ENCODE measurements around the gene ARHGAP11B.
"Not testable (repeated sequence)": the region's sequence is repeated elsewhere in the genome, so short reads cannot be mapped to it uniquely, and the experiment has no call there.

Gene ARHGAP11B

DNA sequence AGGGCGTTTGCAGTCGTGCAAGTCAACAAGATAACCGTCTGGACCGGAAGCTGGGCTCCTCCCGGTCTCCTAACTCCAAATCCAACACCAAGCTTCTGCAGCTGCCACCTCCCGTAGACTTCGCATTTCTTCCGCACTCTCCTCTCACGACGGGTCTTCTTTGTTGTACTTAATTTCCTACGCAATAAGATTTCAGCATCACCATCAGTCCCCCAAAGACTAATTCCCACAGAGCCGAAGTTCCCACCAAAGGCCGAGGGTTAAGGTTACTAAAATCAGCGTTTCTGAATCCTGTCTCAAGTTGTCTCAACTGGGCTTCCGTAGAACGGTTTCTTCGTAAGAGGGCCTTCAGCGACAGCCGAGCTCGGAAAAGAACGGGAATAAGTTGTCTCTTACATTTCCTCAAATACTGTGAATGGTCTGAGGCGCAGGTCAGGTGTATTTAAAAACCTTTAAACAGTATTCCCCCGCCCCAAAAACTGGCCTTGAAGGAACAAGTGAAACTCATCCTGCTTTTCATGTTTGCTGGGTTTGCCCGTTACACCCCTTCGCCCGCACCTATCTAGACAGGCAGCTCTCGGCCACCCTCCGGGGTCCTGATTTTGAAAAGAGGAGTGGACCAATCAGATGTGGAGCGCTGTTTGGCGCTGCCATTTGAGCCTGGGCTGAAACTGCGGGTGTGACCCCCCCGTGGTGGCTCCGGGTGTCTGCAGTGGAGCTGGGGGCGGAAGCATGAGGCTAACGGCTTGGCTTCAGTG lies at the start of gene ARHGAP11B:
TSS of gene ARHGAP11B (plus strand) at position 693 of the 758 bp plus-strand sequence.
- DNase-seq = peak; percentile 90

DNA sequence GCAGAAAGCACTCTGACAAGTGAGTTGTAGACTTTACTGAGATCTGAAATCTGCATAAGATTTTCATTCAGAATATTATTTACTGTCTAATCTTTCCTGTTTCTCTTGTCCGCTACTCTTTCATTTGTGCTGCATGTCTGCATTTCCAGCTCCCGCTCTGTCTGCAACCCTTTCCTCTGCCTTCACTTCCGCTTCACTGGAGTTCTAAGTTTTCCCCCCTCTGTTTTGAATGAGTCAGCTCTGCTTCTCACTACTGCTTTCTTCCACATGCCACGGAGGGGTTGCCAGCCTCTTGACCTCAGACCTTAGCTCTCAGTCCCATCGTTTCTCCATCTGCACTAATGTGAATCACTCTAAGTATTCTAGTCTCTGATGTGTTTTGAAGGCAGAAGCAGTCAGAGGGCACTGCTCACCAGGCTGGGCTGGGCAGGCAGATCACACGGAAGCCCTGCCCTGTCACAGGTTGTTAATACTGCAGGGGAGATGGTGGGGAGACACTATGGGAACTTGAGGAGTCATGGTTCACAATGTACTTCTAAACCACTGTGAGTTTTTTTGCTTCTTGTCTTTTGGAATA lies 46.4 kb upstream of the ARHGAP11B start:
- not testable (repeated sequence) for DNase-seq

DNA sequence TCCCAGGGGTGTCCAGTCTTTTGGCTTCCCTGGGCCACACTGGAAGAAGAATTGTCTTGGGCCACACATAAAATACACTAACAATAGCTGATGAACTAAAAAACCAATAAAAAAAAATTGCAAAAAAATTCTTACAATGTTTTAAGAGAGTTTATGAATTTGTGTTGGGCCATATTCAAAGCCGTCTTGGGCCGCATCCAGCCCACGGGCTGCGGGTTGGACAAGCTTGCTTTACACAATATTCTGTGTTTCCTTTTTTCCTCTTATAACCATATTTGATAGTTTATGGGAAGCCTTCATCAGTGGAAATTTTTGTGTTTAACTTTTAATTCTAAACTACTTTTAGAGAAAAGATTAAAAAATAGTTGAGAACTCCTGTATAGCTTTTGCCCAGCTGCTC lies 45.2 kb upstream of the ARHGAP11B start:
- not testable (repeated sequence) for DNase-seq

- not testable (repeated sequence) for DNase-seq
These were observed 27.0 kb upstream of the ARHGAP11B start for GRCh38 chr15:30598953-30599352.

GRCh38 chr15:30603796-30604195 lies 22.1 kb upstream of the ARHGAP11B start, which contains the start of gene GOLGA8H:
Gene GOLGA8H (plus strand): TSS chr15:30604028. CDS start chr15:30604126, 98 bp downstream.
- DNase-seq = not testable (repeated sequence)

GRCh38 chr15:30612271-30612670 lies 13.7 kb upstream of the ARHGAP11B start:
- DNase-seq = not testable (repeated sequence)

- not testable (repeated sequence) for DNase-seq
These were observed 4.6 kb upstream of the ARHGAP11B start for GRCh38 chr15:30621342-30621741.

- DNase-seq = peak; percentile 1
These were observed 252 bp downstream of the ARHGAP11B start for GRCh38 chr15:30626194-30626565.

GRCh38 chr15:30626632-30627031 lies 704 bp downstream of the ARHGAP11B start:
- not testable (repeated sequence) for DNase-seq

DNA sequence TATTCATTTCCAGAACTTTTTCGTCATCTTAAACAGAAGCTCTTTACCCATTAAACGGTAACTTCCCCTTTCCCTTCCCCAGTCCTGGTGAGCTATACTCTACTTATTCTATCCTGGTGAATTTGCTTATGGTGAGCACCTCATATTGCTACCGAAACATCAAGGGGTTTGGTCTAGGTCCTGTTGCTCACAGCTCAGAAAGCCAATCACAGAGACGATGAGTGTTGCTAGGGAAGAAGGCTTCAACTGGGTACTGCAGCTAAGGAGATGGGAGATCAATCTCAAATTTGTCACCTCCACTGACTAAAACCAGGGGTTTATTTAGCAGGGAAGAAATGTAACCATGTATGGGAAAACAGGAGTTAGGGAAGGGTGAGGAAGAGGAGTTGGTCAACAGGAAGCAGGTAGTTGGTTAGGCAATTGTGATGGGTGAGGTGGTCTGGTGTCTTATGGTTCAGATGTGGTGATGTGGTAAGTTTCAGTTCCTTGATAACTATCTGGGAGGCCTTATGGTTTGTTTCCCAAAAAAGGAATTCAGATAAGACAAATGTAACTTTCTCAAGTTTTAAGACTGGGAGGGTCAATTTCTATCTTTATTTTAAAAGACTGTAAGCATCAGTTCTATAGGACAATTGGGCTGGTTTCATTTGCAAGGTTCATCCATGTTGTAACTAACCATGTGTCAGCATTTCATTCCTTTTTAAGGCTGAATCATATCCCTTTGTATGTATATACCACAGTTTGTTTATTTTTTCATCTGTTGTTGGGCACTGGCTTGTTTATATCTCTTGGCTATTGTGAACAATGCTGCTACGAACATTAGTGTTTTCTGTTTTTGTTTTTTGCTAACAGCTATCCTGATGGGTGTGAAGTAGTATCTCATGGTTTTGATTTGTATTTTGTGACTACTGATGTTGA lies 24.3 kb downstream of the ARHGAP11B start:
- no peak for DNase-seq

- not testable (repeated sequence) for DNase-seq
These were observed 35.2 kb downstream of the ARHGAP11B start for GRCh38 chr15:30661154-30661553.

- not testable (repeated sequence) for DNase-seq
These were observed 43.7 kb downstream of the ARHGAP11B start for GRCh38 chr15:30669621-30670020.

GRCh38 chr15:30670056-30670455 lies 44.1 kb downstream of the ARHGAP11B start:
- no peak for DNase-seq

DNA sequence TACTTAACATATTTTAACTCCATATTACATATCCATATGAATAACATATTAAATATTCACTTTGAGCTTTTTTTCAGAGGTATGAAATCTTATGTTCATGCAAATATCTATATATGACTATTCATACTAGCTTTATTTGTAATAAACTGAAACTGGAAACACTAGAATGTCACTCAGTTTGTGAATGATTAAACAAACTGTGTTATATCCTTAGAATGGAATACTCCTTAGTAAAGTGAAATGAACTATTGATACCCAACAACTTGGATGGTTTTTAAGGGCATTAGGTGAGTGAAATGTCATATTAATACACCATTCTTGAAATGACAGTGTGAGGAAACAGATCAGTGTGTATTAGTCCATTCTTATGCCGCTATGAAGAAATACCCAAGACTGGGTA lies 45.4 kb downstream of the ARHGAP11B start:
- no peak for DNase-seq

- no peak for DNase-seq
These were observed 49.2 kb downstream of the ARHGAP11B start for GRCh38 chr15:30675126-30675525.

GRCh38 chr15:30675891-30676290 lies 50.0 kb downstream of the ARHGAP11B start:
- not testable (repeated sequence) for DNase-seq

- not testable (repeated sequence) for DNase-seq
These were observed 55.1 kb downstream of the ARHGAP11B start for GRCh38 chr15:30680997-30681396.

DNA sequence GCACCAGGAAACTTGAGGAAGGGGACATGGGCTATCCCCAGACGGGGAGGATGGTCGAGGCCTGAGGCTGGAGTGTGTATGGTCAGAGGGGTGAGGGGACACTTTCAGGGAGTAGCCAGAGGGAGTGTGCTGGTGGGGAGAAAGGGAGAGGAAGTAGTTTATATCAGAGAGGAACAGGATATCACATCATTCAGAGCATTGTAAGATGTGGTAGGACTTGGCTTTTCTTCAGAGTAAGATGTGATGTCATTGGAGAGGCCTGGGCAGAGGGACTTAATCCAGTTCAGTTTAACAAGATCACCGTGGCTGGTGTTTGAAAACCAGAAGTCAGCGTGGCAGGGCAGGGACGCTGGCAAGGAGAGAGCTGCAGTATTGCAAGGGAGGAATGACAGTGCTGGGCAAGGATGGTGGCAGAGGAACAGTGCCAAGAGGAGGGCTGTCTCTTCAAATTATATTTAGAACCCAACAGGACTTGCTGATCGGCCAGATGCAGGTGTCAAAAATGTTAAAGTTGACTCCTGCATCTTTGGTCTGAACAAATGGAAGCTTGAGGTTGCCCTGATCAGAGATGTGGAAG lies 59.9 kb downstream of the ARHGAP11B start:
- not testable (repeated sequence) for DNase-seq

DNA sequence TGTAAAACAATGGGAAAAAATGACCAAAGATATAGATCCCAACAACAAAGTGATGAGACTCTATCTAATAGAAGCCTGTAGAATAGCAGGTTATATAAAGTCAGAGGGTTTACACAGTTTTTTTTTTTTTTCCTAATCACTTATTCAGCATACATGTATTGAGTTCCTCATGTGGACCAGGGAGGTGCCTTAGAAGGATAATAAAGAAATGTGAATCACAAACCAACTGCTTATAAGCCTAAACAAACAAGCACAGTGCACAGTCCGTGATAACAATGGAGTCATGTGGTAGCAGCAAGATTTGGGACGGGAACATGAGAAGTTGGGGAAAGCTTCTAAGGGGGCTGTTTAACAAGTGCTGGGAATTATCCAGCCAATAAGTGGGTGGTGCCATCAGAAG lies 60.7 kb downstream of the ARHGAP11B start:
- DNase-seq = not testable (repeated sequence)

Measured in stimulated activated CD4-positive, alpha-beta T cell treated with anti-CD3 and anti-CD28 coated beads, Interleukin-12 subunit alpha, Interleukin-12 subunit beta, amount 100 ng/mL, for 4 hours (primary cell).